Activated naive CD4-positive, alpha-beta T cell treated with anti-CD3 and anti-CD28 coated beads for 36 hours (primary cell): ENCODE data around the gene GSTO2. TPM values are rescaled to one million over a fixed set of nuclear protein-coding genes. Genes with fewer than 3 reads are reported as not detected.
A peak's percentile ranks its signal among the peaks of the same experiment; 100 is the strongest.

Experiments used
- CTCF ChIA-PET: fragments of 350-600 bp; sonication (Branson Sonifier 250); formaldehyde crosslinking; loops from one replicate; lab custom pipeline; 2021; ENCODE audit warnings: antibody characterized with exemption; lab: Charles Lee
- DNase-seq: peaks from one replicate; pipeline ENCODE4 v3.0.0-alpha.2; 2020
- H3K27ac Mint-ChIP-seq: one replicate; pipeline ENCODE4 v1.8.0; 2021; ENCODE audit warnings: mild to moderate bottlenecking, mixed read lengths
- H3K27me3 Mint-ChIP-seq: one replicate; pipeline ENCODE4 v1.8.0; 2021; ENCODE audit warnings: low read depth, mixed read lengths
- H3K36me3 Mint-ChIP-seq: one replicate; pipeline ENCODE4 v1.8.0; 2021; ENCODE audit warnings: low read depth, mixed read lengths
- H3K4me1 Mint-ChIP-seq: one replicate; pipeline ENCODE4 v1.8.0; 2021; ENCODE audit warnings: low read depth, mixed read lengths
- H3K4me3 Mint-ChIP-seq: one replicate; pipeline ENCODE4 v1.8.0; 2021; ENCODE audit warnings: mild to moderate bottlenecking, moderate library complexity, mixed read lengths
- H3K9me3 Mint-ChIP-seq: one replicate; pipeline ENCODE4 v1.8.0; 2021; ENCODE audit warnings: mixed read lengths
- intact Hi-C: fragments of 100-400 bp; cut with micrococcal nuclease; formaldehyde crosslinking; loops from one replicate; pipeline ENCODE4 v1.15.1; 2023
- total RNA-seq, 2 experiments: library from RNA; stranded (reverse); gene quantifications; one replicate each; pipeline ENCODE4 v1.2.3, GENCODE V29; 2021

The GSTO2 gene
- total RNA-seq, 2 experiments from 2014 or later: 3.0 to 3.6 TPM

GRCh38 chr10:104342941-104343411 is 74.0 kb downstream of the GSTO2 start:
- no peak overlapping the region for H3K4me3 Mint-ChIP-seq
- no peak overlapping the region for H3K27ac Mint-ChIP-seq
- DNase-seq: no peak
- H3K36me3 Mint-ChIP-seq: no peaks in the 10 kb centered on the region
- peaks cover 4% of the 10 kb centered on the region for H3K9me3 Mint-ChIP-seq
- intact Hi-C loops: no loop called here
- H3K27me3 Mint-ChIP-seq: no peaks in the 10 kb centered on the region
- CTCF ChIA-PET: interaction anchor here (0.7 to 2.0 kb wide), 3 partner anchors 11 to 453 kb away, joined by 3 to 4 read pairs (median 3); partner anchors contain the start of gene CFAP58
- H3K4me1 Mint-ChIP-seq: peaks cover 25% of the 10 kb centered on the region

- Mint-ChIP-seq H3K36me3 (no peaks in the 10 kb centered on the region), H3K9me3 (peaks cover 4% of the 10 kb centered on the region)
Observed at GRCh38 chr10:104344219-104344618, 75.2 kb downstream of the GSTO2 start.

GRCh38 chr10:104345515-104345914 is 76.5 kb downstream of the GSTO2 start:
- Mint-ChIP-seq H3K27ac (no peak overlapping the region), H3K27me3 (no peaks in the 10 kb centered on the region), H3K9me3 (peaks cover 4% of the 10 kb centered on the region), H3K36me3 (no peaks in the 10 kb centered on the region), H3K4me1 (peaks cover 9% of the 10 kb centered on the region), H3K4me3 (no peak overlapping the region)
- intact Hi-C loops: no loop called here
- CTCF ChIA-PET: interaction anchor here (1.0 to 8.2 kb wide), 6 partner anchors 40 to 71 kb away, joined by 3 to 177 read pairs (median 6); no protein-coding TSS in a partner anchor
- no peak for DNase-seq

More at GRCh38 chr10:104344219-104344618, 75.2 kb downstream of the GSTO2 start:
- H3K4me1 Mint-ChIP-seq: peaks cover 21% of the 10 kb centered on the region
- CTCF ChIA-PET: interaction anchor here (0.8 to 8.2 kb wide), 5 partner anchors 9 to 70 kb away, joined by 3 to 177 read pairs (median 4); partner anchors contain the start of gene CFAP58
- H3K27ac Mint-ChIP-seq: no peak overlapping the region
- no peak for DNase-seq
- H3K27me3 Mint-ChIP-seq: no peaks in the 10 kb centered on the region
- intact Hi-C loops: no loop called here
- H3K4me3 Mint-ChIP-seq: no peak overlapping the region

GRCh38 chr10:104345941-104346340 is 77.0 kb downstream of the GSTO2 start:
- Mint-ChIP-seq H3K27me3 (no peaks in the 10 kb centered on the region), H3K4me1 (peaks cover 9% of the 10 kb centered on the region), H3K4me3 (no peak overlapping the region), H3K9me3 (peaks cover 4% of the 10 kb centered on the region), H3K36me3 (no peaks in the 10 kb centered on the region), H3K27ac (no peak overlapping the region)
- intact Hi-C loops: no loop called here
- peak; percentile 49 for DNase-seq
- CTCF ChIA-PET: interaction anchor here (1.0 to 8.2 kb wide), 6 partner anchors 41 to 72 kb away, joined by 3 to 177 read pairs (median 6); no protein-coding TSS in a partner anchor

GRCh38 chr10:104347295-104348045 is 78.5 kb downstream of the GSTO2 start:
- Mint-ChIP-seq H3K9me3 (peaks cover 4% of the 10 kb centered on the region), H3K27ac (no peak overlapping the region), H3K36me3 (no peaks in the 10 kb centered on the region), H3K4me3 (no peak overlapping the region), H3K27me3 (no peaks in the 10 kb centered on the region), H3K4me1 (peaks cover 9% of the 10 kb centered on the region)
- CTCF ChIA-PET: interaction anchor here (1.7 to 8.2 kb wide), 3 partner anchors 42 to 73 kb away, joined by 7 to 177 read pairs (median 173); no protein-coding TSS in a partner anchor
- intact Hi-C loops: no loop called here
- no peak for DNase-seq

GRCh38 chr10:104348601-104349000 is 79.6 kb downstream of the GSTO2 start:
- Mint-ChIP-seq H3K9me3 (peaks cover 4% of the 10 kb centered on the region), H3K4me3 (no peak overlapping the region), H3K27me3 (no peaks in the 10 kb centered on the region)

GRCh38 chr10:104349623-104350126 is 80.7 kb downstream of the GSTO2 start:
- H3K9me3 Mint-ChIP-seq: peaks cover 4% of the 10 kb centered on the region
- DNase-seq: no peak
- H3K4me1 Mint-ChIP-seq: peaks cover 9% of the 10 kb centered on the region
- CTCF ChIA-PET: interaction anchor here (0.9 to 8.2 kb wide), 12 partner anchors 9 to 73 kb away, joined by 3 to 177 read pairs (median 18); partner anchors contain the start of gene ITPRIP
- H3K27ac Mint-ChIP-seq: no peak overlapping the region
- no peak overlapping the region for H3K4me3 Mint-ChIP-seq
- H3K36me3 Mint-ChIP-seq: no peaks in the 10 kb centered on the region
- intact Hi-C loops: loop anchor here (1.0 to 5.0 kb wide), 7 partner anchors 11 to 432 kb away; partner anchors contain the start of genes ITPRIP and STN1
- H3K27me3 Mint-ChIP-seq: no peaks in the 10 kb centered on the region

More at GRCh38 chr10:104348601-104349000, 79.6 kb downstream of the GSTO2 start:
- CTCF ChIA-PET: interaction anchor here (1.2 to 8.2 kb wide), 4 partner anchors 35 to 74 kb away, joined by 3 to 177 read pairs (median 90); no protein-coding TSS in a partner anchor
- no peaks in the 10 kb centered on the region for H3K36me3 Mint-ChIP-seq
- intact Hi-C loops: no loop called here
- DNase-seq: no peak
- H3K27ac Mint-ChIP-seq: no peak overlapping the region
- H3K4me1 Mint-ChIP-seq: peaks cover 9% of the 10 kb centered on the region

- Mint-ChIP-seq H3K4me1 (peaks cover 9% of the 10 kb centered on the region), H3K27me3 (no peaks in the 10 kb centered on the region), H3K9me3 (peaks cover 4% of the 10 kb centered on the region), H3K4me3 (no peak overlapping the region), H3K27ac (no peak overlapping the region), H3K36me3 (no peaks in the 10 kb centered on the region)
- intact Hi-C loops: loop anchor here (1.0 to 5.0 kb wide), 7 partner anchors 12 to 433 kb away; partner anchors contain the start of genes ITPRIP and STN1
- CTCF ChIA-PET: interaction anchor here (0.8 to 8.2 kb wide), 16 partner anchors 9 to 227 kb away, joined by 3 to 177 read pairs (median 16); partner anchors contain the start of genes GSTO2 and ITPRIP
- DNase-seq: peak; percentile 44
Observed at GRCh38 chr10:104350127-104350635, 81.2 kb downstream of the GSTO2 start.

- CTCF ChIA-PET: interaction anchor here (0.6 to 8.2 kb wide), 24 partner anchors 10 to 1491 kb away, joined by 3 to 177 read pairs (median 6); partner anchors contain the start of genes GSTO2 and ITPRIP
- Mint-ChIP-seq H3K4me1 (peaks cover 1% of the 10 kb centered on the region), H3K36me3 (no peaks in the 10 kb centered on the region), H3K27ac (peak overlapping the region; percentile 27), H3K9me3 (no peaks in the 10 kb centered on the region), H3K4me3 (peak overlapping the region; percentile 27), H3K27me3 (no peaks in the 10 kb centered on the region)
- DNase-seq: peak; percentile 33
- intact Hi-C loops: loop anchor here (5.0 kb wide), 2 partner anchors 261 to 434 kb away; partner anchors contain the start of gene STN1
Observed at GRCh38 chr10:104351061-104351702, 82.2 kb downstream of the GSTO2 start.

- Mint-ChIP-seq H3K4me1 (no peaks in the 10 kb centered on the region), H3K4me3 (no peak overlapping the region), H3K9me3 (no peaks in the 10 kb centered on the region), H3K27ac (no peak overlapping the region), H3K36me3 (no peaks in the 10 kb centered on the region), H3K27me3 (no peaks in the 10 kb centered on the region)
- DNase-seq: no peak
- CTCF ChIA-PET: interaction anchor here (0.6 to 8.2 kb wide), 20 partner anchors 14 to 1490 kb away, joined by 3 to 177 read pairs (median 8); partner anchors contain the start of gene ITPRIP
- intact Hi-C loops: loop anchor here (2.0 to 5.0 kb wide), 3 partner anchors 229 to 435 kb away; partner anchors contain the start of genes SFR1 and STN1
Observed at GRCh38 chr10:104351919-104352318, 82.9 kb downstream of the GSTO2 start.
